Uterus (tissue), 2 donors: ENCODE data around the gene TM9SF2.

ENCODE experiments used
- CTCF ChIP-seq, 4 experiments: fragments of 200-600 bp in 2 of 4; fragments of 450-650 bp in 2 of 4; sonication (generic) in 2 of 4; IDR thresholded peaks; one replicate each; pipeline ENCODE4 v1.5.1; 2016 to 2019; ENCODE audit warnings: antibody characterized with exemption in 4 of 4, mild to moderate bottlenecking in 2 of 4, moderate library complexity in 1 of 4
- POLR2A ChIP-seq, 2 donors: fragments of 450-650 bp; IDR thresholded peaks; one replicate each; pipeline ENCODE4 v1.6.1; 2016; ENCODE audit warnings: antibody characterized with exemption in 2 of 2, mild to moderate bottlenecking in 1 of 2, moderate library complexity in 1 of 2

- TF ChIP-seq CTCF (IDR thresholded peaks at IDR 0.05) (no peak), POLR2A (IDR thresholded peaks at IDR 0.05) (no peak)
Measured at GRCh38 chr13:99601535-99601934, 100.3 kb downstream of the TM9SF2 start.
